H4 (cell line): ENCODE data around the gene MFSD1. TPM values are rescaled to one million over a fixed set of nuclear protein-coding genes. Genes with fewer than 3 reads are reported as not detected.

ENCODE experiments used
- DNase-seq: peaks from one replicate; pipeline ENCODE4 v3.0.0-alpha.2; 2015; ENCODE audit warnings: low spot score
- total RNA-seq: library from RNA; depleted of rRNA; stranded (reverse); fragments of >200 nt; shearing (Covaris generic); gene quantifications from 2 replicates; pipeline ENCODE4 v1.2.3, GENCODE V29; 2014

MFSD1 gene
- total RNA-seq, 1 experiment from 2014 or later, result 173 TPM

GRCh38 chr3:158810823-158811724 is 9.2 kb downstream of the MFSD1 start:
- DNase-seq, result no peak

GRCh38 chr3:158819282-158819681 is 17.4 kb downstream of the MFSD1 start:
- DNase-seq, result no peak

DNA sequence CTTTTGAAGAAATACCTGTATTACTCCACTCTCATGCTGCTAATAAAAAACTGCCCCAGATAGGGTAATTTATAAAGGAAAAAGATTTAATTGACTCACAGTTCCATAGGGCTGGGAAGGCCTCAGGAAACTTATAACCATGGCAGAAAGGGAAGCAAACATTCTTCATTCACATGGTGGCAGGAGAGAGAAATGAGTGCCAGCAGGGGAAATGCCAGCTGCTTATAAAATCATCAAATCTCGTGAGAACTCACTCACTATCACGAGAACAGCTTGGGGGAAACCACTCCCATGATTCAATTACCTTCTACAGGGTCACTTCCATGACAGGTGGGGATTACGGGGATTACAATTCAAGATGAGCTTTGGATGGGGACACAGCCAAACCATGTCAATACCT is 18.7 kb downstream of the MFSD1 start:
- DNase-seq, result no peak

DNA sequence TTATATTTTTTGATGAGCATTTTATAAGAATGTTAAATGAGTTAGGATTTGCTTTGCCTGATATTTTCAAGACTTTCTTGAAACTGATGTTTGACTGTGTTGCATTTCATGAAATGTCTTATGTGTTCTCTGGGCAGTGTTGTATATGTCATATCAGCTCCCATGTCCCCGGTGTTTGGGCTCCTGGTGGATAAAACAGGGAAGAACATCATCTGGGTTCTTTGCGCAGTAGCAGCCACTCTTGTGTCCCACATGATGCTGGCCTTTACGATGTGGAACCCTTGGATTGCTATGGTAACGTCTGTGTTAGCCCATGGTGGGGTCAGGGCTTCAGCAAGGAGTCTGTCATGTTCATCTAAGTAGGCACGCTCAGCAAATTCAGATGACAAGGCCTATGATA is 20.0 kb downstream of the MFSD1 start:
- no peak for DNase-seq

DNA sequence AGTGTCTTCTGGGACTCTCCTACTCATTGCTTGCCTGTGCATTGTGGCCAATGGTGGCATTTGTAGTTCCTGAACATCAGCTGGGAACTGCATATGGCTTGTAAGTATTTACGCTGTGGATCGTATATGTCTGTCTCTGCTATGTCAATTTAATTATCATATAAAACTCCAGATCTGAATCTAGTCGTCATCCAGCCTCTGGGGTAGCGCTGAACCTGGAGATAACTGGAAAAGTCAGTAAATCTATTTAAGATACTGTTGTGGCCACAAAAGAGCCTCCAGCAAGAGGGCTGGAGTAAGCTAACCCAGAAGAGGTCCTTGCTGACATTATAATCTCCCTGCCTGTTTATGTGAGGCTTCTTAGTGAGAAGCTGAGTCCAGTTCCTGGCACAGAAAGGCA is 21.6 kb downstream of the MFSD1 start:
- DNase-seq, result no peak

DNA sequence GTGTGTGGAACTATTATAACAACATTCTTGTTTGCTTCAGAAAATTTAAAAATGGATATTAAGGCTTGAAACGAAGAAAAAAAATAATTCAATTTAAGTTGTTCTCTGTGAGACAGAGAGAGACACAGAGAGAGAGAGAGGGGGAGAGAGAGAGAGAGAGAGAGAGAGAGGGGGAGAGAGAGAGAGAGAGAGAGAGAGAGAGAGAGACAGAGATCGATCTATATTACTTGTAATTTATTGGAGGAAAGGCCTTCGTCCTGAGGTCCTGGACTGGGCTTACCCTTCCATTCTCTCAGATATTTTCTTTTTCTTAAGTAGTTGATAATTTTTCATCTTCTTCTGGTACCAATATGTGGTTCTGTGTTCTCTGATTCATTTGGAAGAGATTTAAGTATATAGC is 25.9 kb downstream of the MFSD1 start:
- DNase-seq, result no peak

DNA sequence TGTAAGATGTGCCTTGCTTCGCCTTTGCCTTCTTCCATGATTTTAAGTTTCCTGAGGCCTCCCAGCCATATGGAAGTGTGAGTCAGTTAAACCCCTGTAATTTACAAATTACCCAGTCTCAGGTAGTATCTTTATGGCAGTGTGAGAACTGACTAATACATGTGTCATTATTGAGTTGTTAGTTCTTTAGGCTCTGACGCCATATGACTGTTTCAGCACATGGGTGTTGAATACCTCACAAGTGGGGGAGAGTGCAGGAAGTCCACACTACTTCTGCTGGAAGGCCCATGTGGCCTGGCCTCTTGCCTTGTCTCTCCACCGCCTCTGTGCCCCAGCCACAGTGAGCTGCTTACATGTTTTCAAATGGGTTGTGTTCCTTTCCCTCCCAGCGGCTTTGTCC is 28.5 kb downstream of the MFSD1 start:
- DNase-seq, result no peak

DNA sequence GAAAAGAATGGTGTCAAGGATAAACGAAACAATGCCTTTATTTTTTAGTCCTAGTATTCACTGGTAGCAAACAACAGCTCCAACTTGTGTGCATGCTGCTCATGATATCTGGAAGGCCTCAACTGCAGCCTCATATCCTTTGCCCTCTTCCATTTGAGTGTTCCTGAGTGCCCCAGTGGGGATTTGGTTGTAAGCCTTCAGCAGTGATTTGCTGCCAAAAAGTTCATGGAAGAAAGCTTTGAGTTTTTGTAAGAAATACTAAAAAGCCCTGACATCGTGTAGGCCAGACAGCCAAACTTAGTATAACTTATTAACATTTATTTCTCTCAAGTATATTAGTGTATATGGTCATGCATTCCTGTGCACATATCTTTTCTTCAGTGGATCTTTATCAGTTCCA is 30.0 kb downstream of the MFSD1 start:
- no peak for DNase-seq

- DNase-seq, result no peak
Observed at GRCh38 chr3:158835631-158836030, 33.8 kb downstream of the MFSD1 start.

DNA sequence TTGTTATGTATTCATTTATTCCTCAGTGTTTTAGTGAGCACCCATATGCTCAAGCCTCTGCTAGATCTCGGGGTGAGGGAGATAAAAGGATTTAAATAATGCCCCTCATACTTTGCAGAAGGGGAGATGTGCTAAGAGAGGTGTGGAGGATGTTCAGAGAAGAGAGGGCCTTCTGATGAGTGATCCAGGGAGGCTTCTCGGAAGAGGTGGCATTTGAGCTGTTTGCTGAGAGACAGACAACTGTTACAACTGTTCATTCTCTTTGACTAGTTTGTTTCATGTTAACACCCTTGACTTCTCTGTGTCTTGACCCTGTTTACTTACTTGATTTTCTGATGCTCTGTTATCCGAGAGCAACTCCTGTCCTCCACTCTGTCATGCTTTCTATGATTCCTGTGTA is 34.5 kb downstream of the MFSD1 start:
- DNase-seq, result no peak

DNA sequence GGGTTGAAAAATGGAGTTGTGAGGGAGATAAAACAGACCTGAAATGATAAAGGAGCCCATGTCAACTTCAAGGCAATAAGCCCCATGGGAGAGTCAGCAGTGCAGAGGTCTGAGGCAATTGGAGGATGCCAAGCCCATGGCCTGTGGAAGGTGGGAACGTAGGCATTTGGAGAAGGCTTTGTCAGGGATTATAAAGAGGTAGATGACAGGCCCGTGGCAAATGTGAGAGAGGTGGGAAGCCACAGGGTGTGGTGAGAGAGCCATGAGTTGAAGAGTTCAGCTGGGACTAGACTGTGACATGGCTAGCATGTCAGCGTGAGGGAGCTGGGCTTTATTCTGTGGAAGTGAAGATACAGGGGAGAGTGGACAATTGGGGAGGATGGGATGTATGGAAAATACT is 35.4 kb downstream of the MFSD1 start:
- DNase-seq, result no peak

DNA sequence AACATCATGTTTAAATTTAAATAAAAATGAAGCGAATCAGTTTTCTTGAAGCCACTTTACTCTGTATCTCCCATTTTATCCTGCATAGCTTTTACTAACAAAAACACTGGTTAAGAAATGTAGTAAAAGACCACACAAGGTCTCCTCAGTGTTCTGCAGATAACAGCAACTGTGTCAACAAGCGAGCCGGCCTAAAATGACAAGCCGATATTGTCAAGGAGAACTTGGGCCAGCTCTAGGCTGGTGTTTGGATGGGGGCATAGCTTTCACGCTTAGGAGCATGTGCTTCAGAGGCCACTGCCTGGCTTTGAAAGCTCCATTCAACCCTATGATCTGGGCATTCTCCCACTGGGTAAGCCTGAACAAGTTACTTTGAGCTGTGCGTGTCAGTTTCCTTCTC is 38.1 kb downstream of the MFSD1 start:
- no peak for DNase-seq

DNA sequence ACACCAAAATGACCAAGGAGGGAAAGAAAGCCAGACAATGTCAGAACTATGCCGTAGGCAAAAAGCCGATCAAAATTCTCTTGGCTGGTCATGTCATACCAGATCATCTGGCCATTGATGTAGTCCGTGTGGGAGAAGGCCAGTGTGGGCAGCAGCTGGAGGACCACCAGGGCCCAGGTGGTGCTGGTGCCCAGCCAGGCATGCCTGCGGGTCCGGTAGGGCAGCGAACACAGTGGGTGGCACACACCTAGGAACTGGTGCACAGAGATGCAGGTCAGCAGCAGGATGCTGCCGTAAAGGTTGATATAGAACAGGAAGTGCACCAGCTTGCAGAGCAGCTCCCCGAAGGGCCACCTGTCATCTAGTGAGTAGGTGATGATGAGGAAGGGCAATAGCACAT is 39.5 kb downstream of the MFSD1 start:
- DNase-seq, result no peak

DNA sequence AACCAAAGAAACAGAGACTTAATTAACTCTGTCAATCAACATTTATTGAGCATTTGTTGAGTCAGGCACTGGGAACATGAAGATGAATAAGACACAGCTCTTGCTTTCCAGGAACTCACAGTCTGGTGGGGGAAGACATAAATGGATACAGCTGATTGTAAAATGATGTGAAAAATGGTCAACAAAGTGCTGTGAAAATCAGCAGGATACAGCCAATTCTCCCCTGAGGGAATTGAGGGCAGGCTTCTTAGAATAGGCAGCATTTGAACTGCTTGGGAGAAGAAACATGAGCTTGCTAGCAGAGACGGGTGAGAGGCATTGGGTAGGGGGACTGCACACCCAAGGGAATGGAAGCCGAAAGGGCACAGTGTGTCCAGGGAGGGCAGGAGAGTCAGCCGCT is 41.1 kb downstream of the MFSD1 start:
- no peak for DNase-seq

DNA sequence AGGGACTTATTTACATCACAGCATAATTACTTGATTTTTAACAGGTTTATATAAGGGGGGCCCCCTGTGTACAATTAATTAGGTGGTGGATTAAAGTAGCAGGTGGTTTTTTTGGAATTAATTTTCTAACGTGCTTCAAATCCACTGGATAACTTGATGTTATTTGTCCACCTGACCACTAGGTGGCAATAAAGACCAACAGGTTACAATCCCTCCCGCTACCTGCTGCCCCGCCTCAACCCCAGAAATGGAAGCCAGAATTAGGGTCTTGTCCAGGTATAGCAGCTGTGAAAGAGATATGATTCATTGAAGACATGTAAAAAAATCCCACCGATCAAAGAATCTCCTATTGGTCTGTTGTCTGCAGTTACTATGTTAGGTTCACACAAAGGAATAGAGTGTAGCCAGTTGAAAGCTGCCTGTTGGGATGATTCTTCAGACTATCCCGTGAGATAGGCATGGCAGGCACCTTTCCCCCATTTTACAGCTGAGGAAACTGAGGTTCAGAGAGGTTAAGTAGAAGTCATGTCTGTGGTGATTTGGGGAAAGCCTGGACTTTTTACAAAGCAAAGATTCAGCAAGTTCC is 44.0 kb downstream of the MFSD1 start:
- peak; percentile 48 for DNase-seq

DNA sequence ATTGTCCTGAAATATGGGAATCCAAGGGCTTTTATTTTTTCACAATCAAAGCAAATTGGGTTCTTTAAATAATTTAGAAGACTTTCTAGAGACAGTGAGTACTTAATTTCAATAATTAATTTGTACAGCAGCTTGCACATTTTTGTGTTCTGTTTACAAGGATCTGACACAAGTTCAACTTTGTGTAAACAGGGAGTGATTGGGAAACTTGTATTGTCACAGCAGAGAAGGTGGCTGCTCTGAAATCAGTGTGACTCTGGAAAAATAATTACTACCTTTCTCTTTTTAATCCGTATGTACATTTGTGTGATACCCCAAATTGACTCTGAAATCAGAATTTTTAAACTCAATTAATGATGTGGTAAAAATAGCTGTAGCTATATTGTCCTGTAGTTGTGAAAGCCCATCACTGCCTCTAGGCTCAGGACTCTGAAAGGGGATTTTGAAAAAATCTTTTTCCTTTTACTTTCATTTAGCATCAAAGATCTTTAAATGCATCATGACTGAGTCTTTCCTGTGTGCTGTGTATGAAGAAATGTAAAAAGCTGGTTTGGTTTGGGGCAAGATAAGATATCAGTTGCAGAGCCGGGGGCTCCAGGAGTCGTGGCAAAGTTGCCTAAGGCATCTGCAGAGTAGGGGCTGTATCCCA is 45.1 kb downstream of the MFSD1 start:
- DNase-seq, result no peak

- no peak for DNase-seq
Observed at GRCh38 chr3:158847452-158847821, 45.6 kb downstream of the MFSD1 start.

GRCh38 chr3:158847885-158848284 is 46.0 kb downstream of the MFSD1 start:
- DNase-seq, result no peak

DNA sequence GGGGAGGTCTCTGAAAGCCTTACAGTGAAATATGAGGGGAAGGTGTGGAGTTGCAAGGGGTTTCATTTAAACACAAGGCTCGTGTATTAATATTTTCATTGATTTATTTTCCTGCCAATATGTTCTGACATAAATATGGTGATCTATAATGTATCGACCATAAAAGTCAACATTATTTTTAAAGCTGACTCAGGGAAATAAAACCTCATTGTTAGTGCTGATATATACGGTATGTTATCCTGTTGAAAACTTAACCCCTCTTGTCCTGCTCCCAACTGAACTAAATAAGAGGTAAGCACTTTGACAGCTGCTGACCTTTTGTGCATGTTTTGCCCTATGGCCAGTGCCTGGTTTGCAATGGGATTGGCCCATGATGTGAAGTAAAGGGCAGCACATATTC is 47.9 kb downstream of the MFSD1 start:
- DNase-seq, result no peak

- no peak for DNase-seq
Observed at GRCh38 chr3:158859362-158859761, 57.5 kb downstream of the MFSD1 start.

DNA sequence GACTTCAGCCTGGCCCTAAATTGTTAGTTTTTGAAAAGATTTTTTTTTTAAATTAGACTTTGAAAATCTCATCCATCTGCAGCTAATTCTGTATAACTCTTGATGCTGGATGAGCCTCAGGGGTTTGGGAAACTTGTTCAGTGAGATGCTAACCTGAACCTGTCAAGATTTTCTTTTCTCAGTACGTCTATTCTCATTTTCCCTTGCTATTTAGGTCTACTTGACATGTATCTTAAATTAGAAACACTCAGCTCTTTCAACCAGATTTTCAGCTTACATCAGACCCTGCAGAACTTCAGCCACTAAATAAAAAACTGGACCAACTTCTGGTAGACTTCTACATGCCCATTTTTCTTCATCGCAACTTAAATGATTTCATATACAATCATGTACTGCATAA is 61.4 kb downstream of the MFSD1 start:
- DNase-seq, result no peak

GRCh38 chr3:158864492-158864891 is 62.6 kb downstream of the MFSD1 start:
- DNase-seq, result no peak

GRCh38 chr3:158875700-158876099 is 73.8 kb downstream of the MFSD1 start:
- no peak for DNase-seq
